ENCODE measurements around the gene SOX2. TPM values are rescaled to one million over a fixed set of nuclear protein-coding genes. Genes with fewer than 3 reads are reported as not detected.
A peak's percentile ranks its signal among the peaks of the same experiment; 100 is the strongest.

The SOX2 gene
- polyA plus RNA-seq, 3 donors, result not detected

DNA sequence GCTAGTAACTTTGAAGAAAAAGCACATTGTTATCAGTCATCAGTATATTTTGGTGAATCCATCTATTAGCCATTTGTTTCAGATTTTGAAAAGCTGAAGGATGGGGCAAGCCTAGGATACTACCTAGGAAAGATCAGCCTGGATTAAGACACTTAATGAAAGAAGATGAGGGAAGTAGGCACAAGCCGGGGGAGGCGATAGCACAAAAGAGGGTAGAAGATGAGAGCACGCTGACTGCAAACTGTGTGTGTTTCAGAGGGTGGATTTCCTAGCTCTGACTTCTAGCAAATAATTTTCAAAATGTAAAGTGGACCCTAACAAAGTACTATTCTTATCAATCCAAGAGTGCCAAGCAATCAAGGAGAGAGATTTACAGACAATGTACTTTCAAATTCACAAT is 22.2 kb upstream of the SOX2 start:
- WGBS (ENCODE audit: insufficient coverage), result 83% methylated on average over 2 of the region's 3 CpGs
- no peak overlapping the region for H3K27ac ChIP-seq (ENCODE audit: low read depth in 1 of 2, low read length in 2 of 2)
- H3K4me1 Mint-ChIP-seq, result no peaks in the 10 kb centered on the region
- peaks cover 6 to 31% (median 19%) of the 10 kb centered on the region in 3 donors for H3K27me3 Mint-ChIP-seq (ENCODE audit: low read depth in 3 of 3)
- TF ChIP-seq, protein P1, sequence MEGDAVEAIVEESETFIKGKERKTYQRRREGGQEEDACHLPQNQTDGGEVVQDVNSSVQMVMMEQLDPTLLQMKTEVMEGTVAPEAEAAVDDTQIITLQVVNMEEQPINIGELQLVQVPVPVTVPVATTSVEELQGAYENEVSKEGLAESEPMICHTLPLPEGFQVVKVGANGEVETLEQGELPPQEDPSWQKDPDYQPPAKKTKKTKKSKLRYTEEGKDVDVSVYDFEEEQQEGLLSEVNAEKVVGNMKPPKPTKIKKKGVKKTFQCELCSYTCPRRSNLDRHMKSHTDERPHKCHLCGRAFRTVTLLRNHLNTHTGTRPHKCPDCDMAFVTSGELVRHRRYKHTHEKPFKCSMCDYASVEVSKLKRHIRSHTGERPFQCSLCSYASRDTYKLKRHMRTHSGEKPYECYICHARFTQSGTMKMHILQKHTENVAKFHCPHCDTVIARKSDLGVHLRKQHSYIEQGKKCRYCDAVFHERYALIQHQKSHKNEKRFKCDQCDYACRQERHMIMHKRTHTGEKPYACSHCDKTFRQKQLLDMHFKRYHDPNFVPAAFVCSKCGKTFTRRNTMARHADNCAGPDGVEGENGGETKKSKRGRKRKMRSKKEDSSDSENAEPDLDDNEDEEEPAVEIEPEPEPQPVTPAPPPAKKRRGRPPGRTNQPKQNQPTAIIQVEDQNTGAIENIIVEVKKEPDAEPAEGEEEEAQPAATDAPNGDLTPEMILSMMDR (IDR thresholded peaks at IDR 0.05), result no peak
- H3K9me3 ChIP-seq (replicated peaks in 1 of 2; ENCODE audit: control insufficient read depth in 1 of 2, insufficient read depth in 1 of 2, low read length in 2 of 2), result no peaks in the 10 kb centered on the region
- H2AFZ ChIP-seq (ENCODE audit: insufficient read depth, low read depth, low read length, poor library complexity, severe bottlenecking), result no peak overlapping the region
- H3K4me3 ChIP-seq (replicated peaks in 1 of 3; ENCODE audit: low read depth in 2 of 3, low read length in 3 of 3), result no peak overlapping the region
- peak overlapping the region in 1 of 2 donors; percentile 8 for H3K4me3 Mint-ChIP-seq
- H3K79me2 ChIP-seq (ENCODE audit: insufficient read depth, low read length), result no peaks in the 10 kb centered on the region
- H3K4me2 ChIP-seq (replicated peaks; ENCODE audit: extremely low read depth, low read length, poor library complexity, severe bottlenecking), result no peak overlapping the region
- H3K4me1 ChIP-seq (ENCODE audit: control insufficient read depth in 1 of 2, insufficient read depth in 2 of 2, low read length in 2 of 2), result no peaks in the 10 kb centered on the region
- H3K9me3 Mint-ChIP-seq, result peaks cover 0 to 2% (median 0%) of the 10 kb centered on the region in 7 donors
- intact Hi-C loops (cut with micrococcal nuclease), result no loop called here
- H3K27ac Mint-ChIP-seq, result no peak overlapping the region
- peaks cover 21 to 35% of the 10 kb centered on the region in 2 donors for H3K27me3 ChIP-seq (ENCODE audit: control insufficient read depth in 2 of 2, insufficient read depth in 2 of 2, low read length in 2 of 2)
- DNase-seq, result no peak
- H3K36me3 Mint-ChIP-seq, result no peaks in the 10 kb centered on the region
- no peak overlapping the region for H3K9ac ChIP-seq (ENCODE audit: insufficient read depth, low read length, poor library complexity, severe bottlenecking)
- no peaks in the 10 kb centered on the region for H4K20me1 ChIP-seq (ENCODE audit: insufficient read depth, low read length)
- H3K36me3 ChIP-seq (replicated peaks in 1 of 2; ENCODE audit: control insufficient read depth in 1 of 2, insufficient read depth in 2 of 2, low read length in 2 of 2), result no peaks in the 10 kb centered on the region

DNA sequence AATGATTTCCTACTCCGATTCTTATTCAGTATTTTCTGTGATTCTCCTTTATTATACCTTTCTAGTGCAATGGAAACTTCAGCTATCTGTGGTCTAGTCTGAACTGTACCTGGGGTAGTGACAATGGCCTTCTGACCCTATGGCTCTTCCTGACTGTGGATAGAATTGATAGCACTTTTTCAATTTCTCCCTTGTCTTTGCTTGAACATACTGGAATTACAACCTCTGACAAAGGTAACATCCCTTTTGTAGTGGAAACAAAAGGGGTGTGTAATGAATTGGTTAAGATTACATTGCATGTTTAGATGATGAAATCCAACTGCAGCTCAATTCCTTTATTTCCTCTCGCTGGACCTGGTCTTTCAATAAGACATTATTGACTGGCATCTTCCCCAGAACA is 21.0 kb upstream of the SOX2 start:
- Histone ChIP-seq H3K79me2 (ENCODE audit: insufficient read depth, low read length) (no peaks in the 10 kb centered on the region), H2AFZ (ENCODE audit: insufficient read depth, low read depth, low read length, poor library complexity, severe bottlenecking) (no peak overlapping the region), H4K20me1 (ENCODE audit: insufficient read depth, low read length) (no peaks in the 10 kb centered on the region), H3K4me1 (ENCODE audit: control insufficient read depth in 1 of 2, insufficient read depth in 2 of 2, low read length in 2 of 2) (peaks cover 4 to 9% of the 10 kb centered on the region in 2 donors), H3K27me3 (ENCODE audit: control insufficient read depth in 2 of 2, insufficient read depth in 2 of 2, low read length in 2 of 2) (peaks cover 31 to 48% of the 10 kb centered on the region in 2 donors), H3K9ac (ENCODE audit: insufficient read depth, low read length, poor library complexity, severe bottlenecking) (no peak overlapping the region), H3K4me2 (replicated peaks; ENCODE audit: extremely low read depth, low read length, poor library complexity, severe bottlenecking) (no peak overlapping the region), H3K27ac (ENCODE audit: low read depth in 1 of 2, low read length in 2 of 2) (no peak overlapping the region), H3K9me3 (replicated peaks in 1 of 2; ENCODE audit: control insufficient read depth in 1 of 2, insufficient read depth in 1 of 2, low read length in 2 of 2) (peaks cover 0 to 11% of the 10 kb centered on the region in 2 donors), H3K36me3 (replicated peaks in 1 of 2; ENCODE audit: control insufficient read depth in 1 of 2, insufficient read depth in 2 of 2, low read length in 2 of 2) (no peaks in the 10 kb centered on the region), H3K4me3 (replicated peaks in 1 of 3; ENCODE audit: low read depth in 2 of 3, low read length in 3 of 3) (no peak overlapping the region)
- H3K27me3 Mint-ChIP-seq (ENCODE audit: low read depth in 3 of 3), result peaks cover 16 to 43% (median 30%) of the 10 kb centered on the region in 3 donors
- peaks cover 6% of the 10 kb centered on the region for H3K4me1 Mint-ChIP-seq
- intact Hi-C loops (cut with micrococcal nuclease), result no loop called here
- no peak for DNase-seq
- TF ChIP-seq, protein P1 (IDR thresholded peaks at IDR 0.05), result no peak
- H3K27ac Mint-ChIP-seq, result no peak overlapping the region
- H3K36me3 Mint-ChIP-seq, result peaks cover 3 to 4% of the 10 kb centered on the region in 2 donors
- peaks cover 0 to 8% (median 4%) of the 10 kb centered on the region in 7 donors for H3K9me3 Mint-ChIP-seq
- no CpG with 5 or more reads among the region's 2 CpGs for WGBS (ENCODE audit: insufficient coverage)
- H3K4me3 Mint-ChIP-seq, result peak overlapping the region in 1 of 2 donors; percentile 13
